IMR-90 (cell line): ENCODE results near the gene C18orf32. TPM values are rescaled to one million over a fixed set of nuclear protein-coding genes. Genes with fewer than 3 reads are reported as not detected.
"Not testable (repeated sequence)": the region's sequence is repeated elsewhere in the genome, so short reads cannot be mapped to it uniquely, and the experiment has no call there.

ENCODE experiments used
- ATAC-seq: fragments of 200-7000 bp; cut with Tn5 transposase; 2 replicates; pipeline ENCODE4 v1.9.1; 2020; ENCODE audit warnings: low read depth, mild to moderate bottlenecking, moderate library complexity
- BruUV-seq: library from RNA; stranded (reverse); fragments of 400-500 nt; replicated peaks from 2 replicates; lab custom pipeline; 2021; lab: Mats Ljungman, UMichigan
- CTCF ChIA-PET: fragments of 300-600 bp; formaldehyde crosslinking; extraction: SDS; loops from one replicate; lab custom pipeline; 2021; ENCODE audit warnings: antibody characterized with exemption; lab: Yijun Ruan, JAX
- POLR2A ChIA-PET: fragments of 300-600 bp; sonication (Branson Sonifier 250); formaldehyde crosslinking; loops from one replicate; lab custom pipeline; 2022; ENCODE audit warnings: antibody characterized with exemption; ENCODE audit not compliant: unreplicated experiment; lab: Charles Lee
- DNase-seq: peaks from one replicate; pipeline ENCODE4 v3.0.0; 2013
- H2AFZ ChIP-seq: replicated peaks from 2 replicates; pipeline ENCODE3; 2013; ENCODE audit warnings: low read length, mild to moderate bottlenecking; ENCODE audit not compliant: poor library complexity
- H2AK5ac ChIP-seq: 2 replicates; pipeline ENCODE4 v1.6.1; 2013; ENCODE audit warnings: low read depth, low read length, inconsistent platforms
- H2AK9ac ChIP-seq: replicated peaks from 2 replicates; pipeline ENCODE3; 2013; ENCODE audit warnings: mild to moderate bottlenecking, low read depth, low read length, moderate library complexity; ENCODE audit not compliant: poor library complexity
- H2BK120ac ChIP-seq: 2 replicates; pipeline ENCODE4 v1.6.1; 2013; ENCODE audit warnings: low read depth, low read length, inconsistent platforms
- H2BK15ac ChIP-seq: 3 replicates; pipeline ENCODE4 v1.6.1; 2013; ENCODE audit warnings: low read depth, low read length, inconsistent platforms
- H2BK20ac ChIP-seq: 2 replicates; pipeline ENCODE4 v1.6.1; 2013; ENCODE audit warnings: low read depth, mild to moderate bottlenecking, inconsistent platforms, low read length, moderate library complexity
- H2BK5ac ChIP-seq: 2 replicates; pipeline ENCODE4 v1.6.1; 2013; ENCODE audit warnings: mild to moderate bottlenecking, low read depth, low read length, inconsistent platforms; ENCODE audit not compliant: poor library complexity, severe bottlenecking
- H3K14ac ChIP-seq: replicated peaks from 2 replicates; pipeline ENCODE4 v1.6.1; 2013; ENCODE audit warnings: low read depth, low read length, inconsistent platforms
- H3K18ac ChIP-seq: 2 replicates; pipeline ENCODE4 v1.6.1; 2013; ENCODE audit warnings: low read depth, low read length, control low read depth
- H3K23ac ChIP-seq: 2 replicates; pipeline ENCODE4 v1.6.1; 2013; ENCODE audit warnings: low read depth, low read length, inconsistent platforms
- H3K27ac ChIP-seq: 2 replicates; pipeline ENCODE4 v1.5.1; 2013; ENCODE audit warnings: mild to moderate bottlenecking, control low read depth, low read length; ENCODE audit not compliant: insufficient read depth
- H3K27me3 ChIP-seq: 2 replicates; pipeline ENCODE4 v1.6.1; 2013; ENCODE audit warnings: low read length; ENCODE audit not compliant: control insufficient read depth, insufficient read depth
- H3K36me3 ChIP-seq: 2 replicates; pipeline ENCODE4 v1.6.1; 2013; ENCODE audit warnings: low read length, mixed read lengths; ENCODE audit not compliant: control insufficient read depth, insufficient read depth
- H3K4ac ChIP-seq: 2 replicates; pipeline ENCODE4 v1.6.1; 2013; ENCODE audit warnings: low read depth, low read length, inconsistent platforms
- H3K4me1 ChIP-seq: 2 replicates; pipeline ENCODE4 v1.6.1; 2013; ENCODE audit warnings: low read length, mixed read lengths; ENCODE audit not compliant: control insufficient read depth, insufficient read depth
- H3K4me2 ChIP-seq: 2 replicates; pipeline ENCODE4 v1.6.1; 2013; ENCODE audit warnings: low read depth, mild to moderate bottlenecking, control low read depth, low read length, moderate library complexity
- H3K4me3 ChIP-seq: 2 replicates; pipeline ENCODE4 v1.5.1; 2013; ENCODE audit warnings: low read depth, mild to moderate bottlenecking, control low read depth, low read length, moderate library complexity; ENCODE audit not compliant: insufficient read depth
- H3K56ac ChIP-seq: 2 replicates; pipeline ENCODE4 v1.6.1; 2013; ENCODE audit warnings: low read length, inconsistent platforms; ENCODE audit not compliant: insufficient read depth; ENCODE audit errors: extremely low read depth
- H3K79me1 ChIP-seq, 2 experiments: 2 replicates each; pipeline ENCODE4 v1.6.1; 2013; ENCODE audit warnings: low read length in 2 of 2, inconsistent platforms in 1 of 2, low read depth in 1 of 2
- H3K9ac ChIP-seq: 2 replicates; pipeline ENCODE4 v1.6.1; 2013; ENCODE audit warnings: low read depth, low read length, control low read depth
- H3K9me1 ChIP-seq: 2 replicates; pipeline ENCODE4 v1.6.1; 2013; ENCODE audit warnings: low read length, inconsistent platforms; ENCODE audit not compliant: insufficient read depth
- H3K9me3 ChIP-seq: 2 replicates; pipeline ENCODE4 v1.6.1; 2013; ENCODE audit warnings: low read length; ENCODE audit not compliant: control insufficient read depth, insufficient read depth
- H4K20me1 ChIP-seq: 2 replicates; pipeline ENCODE4 v1.6.1; 2013; ENCODE audit warnings: low read length, inconsistent platforms; ENCODE audit not compliant: insufficient read depth
- H4K5ac ChIP-seq: 2 replicates; pipeline ENCODE4 v1.6.1; 2013; ENCODE audit warnings: mild to moderate bottlenecking, low read depth, low read length, control low read depth
- H4K8ac ChIP-seq, 2 experiments: 2 replicates each; pipeline ENCODE4 v1.6.1; 2013; ENCODE audit warnings: low read depth in 2 of 2, low read length in 2 of 2, control low read depth in 1 of 2, inconsistent platforms in 1 of 2
- H4K91ac ChIP-seq: 2 replicates; pipeline ENCODE4 v1.6.1; 2013; ENCODE audit warnings: low read depth, low read length, inconsistent platforms; ENCODE audit not compliant: insufficient read depth
- CEBPB ChIP-seq: IDR thresholded peaks from 2 replicates; pipeline ENCODE4 v1.6.1; 2012; ENCODE audit warnings: low read depth, low read length, improper control_type of control experiment
- FOS ChIP-seq: fragments of 150-350 bp; IDR thresholded peaks from 2 replicates; pipeline ENCODE4 v1.6.1; 2016; ENCODE audit warnings: low read depth, low read length
- RFX5 ChIP-seq: IDR thresholded peaks from 2 replicates; pipeline ENCODE4 v1.8.0; 2012; ENCODE audit warnings: low read depth, mild to moderate bottlenecking, low read length, moderate library complexity
- WGBS, 2 experiments: methylation state at CpG; one replicate each; pipeline versions ENCODE4 v1.1.5 to v1.1.7; 2013; ENCODE audit warnings: missing lambda C conversion rate in 2 of 2; ENCODE audit not compliant: insufficient read length in 1 of 2; ENCODE audit errors: extremely low coverage in 2 of 2; 5-methylcytosine and 5-hydroxymethylcytosine counted together
- dilution Hi-C: fragments of 300-500 bp; cut with HindIII; formaldehyde crosslinking; loops from one replicate; pipeline ENCODE4 v1.14.3; 2018; ENCODE audit warnings: low sequenced_read_pairs; ENCODE audit not compliant: unreplicated experiment
- in situ Hi-C: fragments of 300-500 bp; cut with MboI; formaldehyde crosslinking; loops from 3 replicates; pipeline ENCODE4 v1.14.3; 2019; ENCODE audit warnings: low sequenced_read_pairs, inconsistent platforms, mixed read lengths
- intact Hi-C: fragments of 100-400 bp; cut with micrococcal nuclease; formaldehyde crosslinking; loops from 2 replicates; pipeline ENCODE4 v1.10.0; 2022
- polyA plus RNA-seq, 3 experiments: library from polyadenylated mRNA; depleted of rRNA; stranded (reverse); fragments of >200 nt; gene quantifications; 2 replicates each; pipeline ENCODE4 v1.2.3, GENCODE V29; 2012; ENCODE audit warnings: low replicate concordance in 1 of 3
- total RNA-seq: library from RNA; depleted of rRNA; stranded (reverse); fragments of >200 nt; gene quantifications from 2 replicates; pipeline ENCODE4 v1.2.3, GENCODE V29; 2012

Gene C18orf32
- total and polyA plus RNA-seq, 2 of the 4 experiments (the other 2 are of a cell fraction), result 3.6 to 21.4 TPM

GRCh38 chr18:49524349-49524748 is 37.3 kb upstream of the C18orf32 start:
- ChIA-PET CTCF (no interaction called here), POLR2A (no interaction called here)
- no peak for DNase-seq

GRCh38 chr18:49523580-49524093 is 36.6 kb upstream of the C18orf32 start:
- DNase-seq, H2AK5ac ChIP-seq, ATAC-seq, H2BK20ac ChIP-seq, H3K79me1 ChIP-seq, POLR2A ChIA-PET, H4K5ac ChIP-seq, H3K18ac ChIP-seq, H3K27ac ChIP-seq, H3K4ac ChIP-seq, H3K4me2 ChIP-seq, H4K8ac ChIP-seq, H4K91ac ChIP-seq, H2BK120ac ChIP-seq, H3K14ac ChIP-seq, H4K20me1 ChIP-seq, H2AK9ac ChIP-seq, H3K9ac ChIP-seq, H3K4me3 ChIP-seq, H3K36me3 ChIP-seq, H3K4me1 ChIP-seq, H2BK5ac ChIP-seq, H3K23ac ChIP-seq, H3K9me1 ChIP-seq, BruUV-seq, H3K9me3 ChIP-seq, intact Hi-C loops, CTCF ChIA-PET, H3K56ac ChIP-seq, H2BK15ac ChIP-seq, dilution Hi-C loops, H2AFZ ChIP-seq: not testable (repeated sequence)
- whole genome bisulfite sequencing, 2 experiments, result no CpG with 5 or more reads among the region's 7 CpGs
- in situ Hi-C loops, result loop anchor here (25.0 kb wide), 1 partner anchor 664 kb away; the partner anchor contains the start of gene MYO5B
- peaks cover 17% of the 10 kb centered on the region for H3K27me3 ChIP-seq

More at GRCh38 chr18:49524349-49524748, 37.3 kb upstream of the C18orf32 start:
- H3K14ac ChIP-seq, result no peak overlapping the region
- no peak overlapping the region for H2BK20ac ChIP-seq
- no peak overlapping the region for H3K4me2 ChIP-seq
- no peak overlapping the region for H2AK9ac ChIP-seq
- WGBS, 2 experiments, result no CpG with 5 or more reads among the region's 2 CpGs
- no peak overlapping the region for H4K5ac ChIP-seq
- H3K36me3 ChIP-seq, result no peaks in the 10 kb centered on the region
- no peak overlapping the region for H3K56ac ChIP-seq
- no peak for ATAC-seq
- BruUV-seq, result no TSS peak
- TF ChIP-seq FOS, result no peak
- TF ChIP-seq CEBPB, result no peak
- no peak for TF ChIP-seq RFX5
- H2BK120ac ChIP-seq, result no peak overlapping the region
- no peak overlapping the region for H2BK15ac ChIP-seq
- no peak overlapping the region for H3K4ac ChIP-seq
- no peak overlapping the region for H3K18ac ChIP-seq
- H3K23ac ChIP-seq, result no peak overlapping the region
- no peaks in the 10 kb centered on the region for H3K4me1 ChIP-seq
- no peak overlapping the region for H2AK5ac ChIP-seq
- no peak overlapping the region for H2BK5ac ChIP-seq
- no peak overlapping the region for H3K9ac ChIP-seq
- no peaks in the 10 kb centered on the region for H3K9me3 ChIP-seq
- intact Hi-C loops (no loop called here), dilution Hi-C loops (no loop called here), in situ Hi-C loops (loop anchor here (25.0 kb wide), 1 partner anchor 663 kb away; the partner anchor contains the start of gene MYO5B)
- no peak overlapping the region for H4K91ac ChIP-seq
- no peak overlapping the region for H3K4me3 ChIP-seq
- peaks cover 16% of the 10 kb centered on the region for H3K27me3 ChIP-seq
- H4K20me1 ChIP-seq, result no peaks in the 10 kb centered on the region
- H2AFZ ChIP-seq, result no peak overlapping the region
- no peaks in the 10 kb centered on the region for H3K9me1 ChIP-seq
- no peaks in the 10 kb centered on the region for H3K79me1 ChIP-seq
- no peak overlapping the region for H3K27ac ChIP-seq
- no peak overlapping the region for H4K8ac ChIP-seq
